HCT116 (cell line): ENCODE results near the gene ALDH3A1. TPM values are rescaled to one million over a fixed set of nuclear protein-coding genes. Genes with fewer than 3 reads are reported as not detected.

Source experiments
- total RNA-seq: library from RNA; stranded (reverse); gene quantifications from one replicate; pipeline ENCODE4 v1.2.1, GENCODE V29; 2021; ENCODE audit not compliant: unreplicated experiment

Gene ALDH3A1
- total RNA-seq, 1 experiment from 2014 or later, result 0.86 TPM

Other genes starting within 250 kb of the ALDH3A1 start
- 0.17 TPM for gene SLC47A1, start 214.4 kb downstream of the ALDH3A1 start, total RNA-seq
- 86.8 TPM for gene ALDH3A2, start 99.5 kb downstream of the ALDH3A1 start, total RNA-seq
- not detected for gene SLC47A2, start 31.7 kb downstream of the ALDH3A1 start, total RNA-seq
- gene ULK2, start 119.6 kb upstream of the ALDH3A1 start, total RNA-seq, result 12.7 TPM
- 31.6 TPM for gene AKAP10, start 229.5 kb upstream of the ALDH3A1 start, total RNA-seq